B cell (primary cell): Measurements from ENCODE around the gene NUP210L.

Source experiments
- EZH2 ChIP-seq: IDR thresholded peaks from 2 replicates; pipeline ENCODE4 v1.6.1; 2012; ENCODE audit warnings: borderline replicate concordance, low read depth, mild to moderate bottlenecking, moderate library complexity, low read length; ENCODE audit not compliant: insufficient read depth, poor library complexity, severe bottlenecking
- TF ChIP-seq, protein P1 (sequence below): fragments of 200-600 bp; IDR thresholded peaks from one replicate; pipeline ENCODE4 v1.8.0; 2022; ENCODE audit warnings: antibody characterized with exemption, mild to moderate bottlenecking

DNA sequence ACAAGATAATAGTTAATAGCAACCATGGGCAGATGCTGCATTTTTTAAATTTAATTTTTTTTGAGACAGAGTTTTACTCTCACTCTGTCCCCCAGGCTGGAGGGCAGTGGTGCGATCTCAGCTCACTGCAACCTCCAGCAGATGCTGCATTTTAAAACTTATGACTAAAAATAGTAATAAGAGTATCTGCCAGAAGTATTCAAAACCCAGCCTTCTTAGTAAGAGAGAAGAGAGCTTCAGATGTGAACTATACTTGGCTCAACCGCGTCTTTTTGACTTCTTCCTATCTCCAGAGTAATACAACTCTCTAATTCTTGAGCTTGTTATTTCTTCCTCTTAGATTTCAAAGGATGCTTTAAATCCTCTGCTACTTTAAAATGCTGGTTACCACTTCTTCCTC, 159.7 kb downstream of the NUP210L start:
- TF ChIP-seq EZH2, result no peak
- TF ChIP-seq, protein P1, sequence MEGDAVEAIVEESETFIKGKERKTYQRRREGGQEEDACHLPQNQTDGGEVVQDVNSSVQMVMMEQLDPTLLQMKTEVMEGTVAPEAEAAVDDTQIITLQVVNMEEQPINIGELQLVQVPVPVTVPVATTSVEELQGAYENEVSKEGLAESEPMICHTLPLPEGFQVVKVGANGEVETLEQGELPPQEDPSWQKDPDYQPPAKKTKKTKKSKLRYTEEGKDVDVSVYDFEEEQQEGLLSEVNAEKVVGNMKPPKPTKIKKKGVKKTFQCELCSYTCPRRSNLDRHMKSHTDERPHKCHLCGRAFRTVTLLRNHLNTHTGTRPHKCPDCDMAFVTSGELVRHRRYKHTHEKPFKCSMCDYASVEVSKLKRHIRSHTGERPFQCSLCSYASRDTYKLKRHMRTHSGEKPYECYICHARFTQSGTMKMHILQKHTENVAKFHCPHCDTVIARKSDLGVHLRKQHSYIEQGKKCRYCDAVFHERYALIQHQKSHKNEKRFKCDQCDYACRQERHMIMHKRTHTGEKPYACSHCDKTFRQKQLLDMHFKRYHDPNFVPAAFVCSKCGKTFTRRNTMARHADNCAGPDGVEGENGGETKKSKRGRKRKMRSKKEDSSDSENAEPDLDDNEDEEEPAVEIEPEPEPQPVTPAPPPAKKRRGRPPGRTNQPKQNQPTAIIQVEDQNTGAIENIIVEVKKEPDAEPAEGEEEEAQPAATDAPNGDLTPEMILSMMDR, result no peak
